HG02610 (cell line): ENCODE data around the gene HARS2.
A peak's percentile ranks its signal among the peaks of the same experiment; 100 is the strongest.
"Not testable (repeated sequence)": the region's sequence is repeated elsewhere in the genome, so short reads cannot be mapped to it uniquely, and the experiment has no call there.

Source experiments
- ATAC-seq: cut with Tn5 transposase; IDR thresholded peaks from one replicate; pipeline ENCODE4 v1.9.1; 2021; ENCODE audit warnings: mild to moderate bottlenecking, moderate library complexity; ENCODE audit not compliant: unreplicated experiment

Gene HARS2

DNA sequence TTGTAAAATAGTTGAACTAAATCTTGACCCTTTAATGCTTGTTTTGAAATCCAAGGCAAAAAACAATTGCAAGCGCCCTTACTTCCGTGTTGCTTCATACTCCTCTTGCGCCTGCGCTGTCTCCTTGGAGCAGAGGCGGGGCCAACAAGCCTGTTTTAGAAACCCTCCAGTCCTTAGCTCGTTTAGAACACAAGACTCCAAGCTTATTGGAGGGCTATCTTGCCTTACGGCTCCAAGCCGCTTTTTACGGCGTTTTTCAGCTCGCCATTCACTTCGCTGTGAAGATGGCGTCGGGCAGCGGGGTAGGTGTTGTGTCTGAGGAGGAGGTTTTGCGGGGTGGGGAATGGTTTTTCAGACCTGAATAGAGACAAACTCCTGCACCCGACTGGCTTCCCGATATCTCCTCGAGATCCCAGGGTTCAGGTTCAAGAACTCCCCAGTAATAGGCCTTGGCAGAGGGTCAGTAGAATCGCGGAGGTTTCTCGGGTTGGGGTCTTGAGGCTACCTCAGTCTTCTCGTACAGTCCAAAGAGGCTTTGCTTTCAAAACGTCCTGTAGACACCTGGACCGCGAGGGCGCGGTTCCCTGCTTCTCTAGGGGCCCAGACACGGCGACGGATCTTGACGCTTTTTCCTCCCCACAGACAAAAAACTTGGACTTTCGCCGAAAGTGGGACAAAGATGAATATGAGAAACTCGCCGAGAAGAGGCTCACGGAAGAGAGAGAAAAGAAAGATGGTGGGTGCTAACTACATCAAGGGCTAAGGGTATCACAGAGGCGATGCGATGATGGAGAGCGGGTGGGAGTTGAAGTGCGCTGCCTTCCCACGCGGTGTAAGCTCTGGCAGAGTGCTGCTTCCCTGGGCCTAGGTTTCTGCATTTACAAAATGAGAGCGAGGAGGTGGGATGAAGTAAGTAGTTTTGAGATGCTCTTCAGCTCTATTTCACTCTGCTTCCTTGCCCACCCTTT, 9.2 kb downstream of the HARS2 start, which contains the start of gene ZMAT2:
Gene ZMAT2, plus strand, starts transcription at position 271 of the 968 bp plus-strand sequence. Its CDS starts 14 bp downstream, at position 285.
- peak; percentile 97 for ATAC-seq

DNA sequence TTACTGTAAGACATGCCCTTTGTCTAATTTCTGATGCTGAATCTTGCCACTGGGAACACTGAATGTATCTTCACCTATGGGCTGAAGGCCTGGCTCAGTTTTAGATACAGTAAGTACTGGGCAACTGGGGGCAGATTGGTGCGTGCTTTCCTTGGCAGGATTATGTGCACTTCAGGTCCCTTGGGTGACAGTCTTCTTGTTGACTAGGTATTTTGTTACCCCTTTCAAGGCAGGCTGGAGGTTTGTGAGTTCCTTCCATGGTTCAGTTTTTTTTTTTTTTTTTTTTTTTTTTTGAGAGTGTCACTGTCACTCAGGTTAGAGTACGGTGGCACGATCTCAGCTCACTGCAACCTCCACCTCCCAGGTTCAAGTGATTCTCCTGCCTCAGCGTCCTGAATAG, 16.6 kb downstream of the HARS2 start:
- no peak for ATAC-seq

DNA sequence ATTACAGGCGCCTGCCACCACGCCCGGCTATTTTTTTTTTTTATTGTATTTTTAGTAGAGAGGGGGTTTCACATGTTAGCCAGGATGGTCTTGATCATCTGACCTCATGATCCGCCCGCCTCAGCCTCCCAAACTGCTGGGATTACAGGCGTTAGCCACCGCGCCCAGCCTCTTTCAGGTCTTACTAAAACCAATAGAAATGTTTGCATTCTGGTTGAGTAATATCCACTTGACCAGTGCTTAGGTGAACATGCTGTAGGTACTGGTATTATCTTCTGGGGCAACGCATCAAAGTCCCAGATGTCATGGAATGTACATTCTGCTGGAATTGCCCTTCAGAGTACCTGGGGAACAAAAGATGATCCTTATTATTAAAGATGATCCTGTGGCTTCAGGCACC, 17.5 kb downstream of the HARS2 start:
- not testable (repeated sequence) for ATAC-seq

DNA sequence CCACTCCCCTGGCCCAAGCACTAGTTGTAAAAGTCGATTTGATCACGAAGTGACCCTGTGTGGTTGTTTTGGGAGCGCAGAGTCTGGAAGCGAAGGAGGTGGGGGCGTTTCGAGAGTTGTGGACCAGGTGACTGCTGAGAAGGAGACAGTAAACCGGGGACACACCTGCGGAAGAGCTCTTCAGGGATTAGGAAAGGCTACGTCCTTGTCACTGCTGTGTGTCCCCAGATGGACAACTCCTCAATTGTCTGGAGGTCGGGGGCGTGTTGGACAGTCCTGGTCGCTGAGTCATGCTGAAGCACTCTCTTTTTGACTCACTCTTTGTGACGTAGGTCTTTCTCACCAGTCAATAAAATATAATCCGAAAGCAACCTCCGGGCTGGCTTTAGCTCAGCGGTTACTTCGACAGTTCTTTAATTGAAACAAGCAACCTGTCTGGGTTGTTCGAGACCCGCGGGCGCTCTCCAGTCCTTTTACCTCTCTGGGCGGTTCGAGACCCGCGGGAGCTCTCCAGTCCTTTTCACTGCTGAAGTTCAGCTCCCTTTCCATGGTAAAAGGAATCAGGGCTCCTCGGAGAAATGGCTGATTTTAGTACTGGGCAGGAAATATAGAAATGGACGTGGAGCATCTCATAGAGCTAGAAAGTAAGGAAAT, 19.8 kb downstream of the HARS2 start:
- ATAC-seq = peak; percentile 89

DNA sequence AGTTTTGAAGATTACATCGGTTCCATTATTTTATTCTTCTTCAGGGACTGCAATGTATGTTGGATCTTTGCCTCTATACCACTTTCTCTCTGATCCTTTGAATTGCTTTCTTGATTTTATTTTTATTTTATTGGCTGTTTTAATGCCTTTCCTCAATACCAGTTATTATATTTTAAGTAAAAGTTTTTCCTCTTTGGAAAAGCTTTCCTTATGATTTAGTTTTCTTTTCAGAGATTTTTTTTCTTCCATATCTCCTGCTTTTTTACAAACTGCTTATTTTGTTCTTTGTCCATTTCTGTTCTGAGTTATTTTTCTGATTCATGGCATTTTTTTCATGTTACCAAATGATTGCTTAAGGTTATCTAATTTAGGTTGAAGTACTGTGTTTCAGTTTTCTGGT, 20.5 kb downstream of the HARS2 start:
- ATAC-seq = no peak

DNA sequence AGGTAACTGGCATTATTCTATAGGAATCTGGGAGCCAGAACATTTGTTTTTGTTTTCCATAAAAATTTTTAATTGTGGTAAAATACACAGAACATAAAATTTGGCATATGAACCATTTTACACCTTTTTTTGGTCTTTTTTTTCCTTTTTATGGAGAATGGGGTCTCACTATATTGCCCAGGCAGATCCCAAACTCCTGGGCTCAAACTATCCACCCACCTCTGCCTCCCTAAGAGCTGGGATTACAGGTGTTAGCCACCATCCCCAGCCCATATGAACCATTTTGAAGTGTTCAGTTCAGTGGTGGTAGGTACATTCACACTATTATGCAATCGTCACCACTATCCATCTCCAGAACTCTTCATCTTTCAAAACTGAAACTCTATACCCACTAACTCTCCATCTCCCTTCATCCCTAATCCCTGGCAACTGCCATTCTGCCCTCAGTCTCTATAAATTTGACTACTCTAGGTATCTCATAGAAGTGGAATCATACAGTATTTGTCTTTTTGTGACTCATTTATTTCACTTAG, 22.4 kb downstream of the HARS2 start:
- no peak for ATAC-seq

DNA sequence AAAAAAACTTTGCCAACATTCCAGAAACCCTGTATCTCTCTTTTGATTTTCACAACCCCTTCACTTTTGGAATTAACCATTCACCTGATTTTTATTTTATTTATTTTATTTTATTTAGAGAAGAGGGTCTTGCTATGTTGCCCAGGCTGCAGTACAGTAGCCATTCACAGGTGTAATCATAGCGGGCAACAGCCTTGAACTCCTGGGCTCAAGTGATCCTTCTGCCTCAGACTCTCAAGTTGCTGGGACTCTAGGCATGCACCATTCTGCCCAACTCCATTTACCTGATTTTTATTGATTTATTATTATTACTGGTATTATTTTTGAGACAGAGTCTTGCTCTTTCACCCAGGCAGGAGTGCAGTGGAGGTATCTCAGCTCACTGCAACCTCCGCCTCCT, 25.0 kb downstream of the HARS2 start:
- ATAC-seq = not testable (repeated sequence)

DNA sequence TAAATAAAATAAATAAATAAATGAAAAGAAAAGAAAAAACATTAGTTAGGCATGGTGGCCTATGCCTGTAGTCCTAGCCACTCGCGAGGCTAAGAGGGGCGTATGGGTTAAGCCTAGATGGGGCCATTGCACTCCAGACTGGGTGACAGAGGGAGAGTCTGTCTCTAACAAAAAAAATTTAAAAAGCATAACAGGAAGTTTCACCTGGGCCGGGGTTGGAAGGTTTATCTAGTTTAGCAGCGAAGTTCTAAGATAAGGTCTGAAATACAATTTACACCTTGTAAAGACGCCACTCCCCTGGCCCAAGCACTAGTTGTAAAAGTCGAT, 27.0 kb downstream of the HARS2 start:
- ATAC-seq = no peak

DNA sequence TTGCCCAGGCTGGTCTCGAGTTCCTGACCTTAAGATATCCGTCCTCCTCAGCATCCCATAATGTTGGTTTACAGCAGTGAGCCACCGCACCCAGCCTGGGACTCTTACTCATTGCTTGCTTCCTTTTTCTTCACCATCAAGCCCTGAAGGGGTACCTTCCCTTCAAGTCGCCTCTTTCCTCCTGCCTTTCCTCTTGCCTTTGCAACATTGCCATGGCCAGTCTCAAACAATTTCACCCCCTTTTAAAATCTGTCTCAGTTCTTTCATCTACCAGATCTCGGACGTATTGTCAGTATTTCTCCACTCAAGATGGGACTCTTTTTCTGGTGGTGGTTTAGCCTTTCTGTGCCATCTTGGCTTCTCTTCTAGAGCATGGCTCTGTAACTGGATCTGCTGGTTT, 29.5 kb downstream of the HARS2 start:
- ATAC-seq = not testable (repeated sequence)

DNA sequence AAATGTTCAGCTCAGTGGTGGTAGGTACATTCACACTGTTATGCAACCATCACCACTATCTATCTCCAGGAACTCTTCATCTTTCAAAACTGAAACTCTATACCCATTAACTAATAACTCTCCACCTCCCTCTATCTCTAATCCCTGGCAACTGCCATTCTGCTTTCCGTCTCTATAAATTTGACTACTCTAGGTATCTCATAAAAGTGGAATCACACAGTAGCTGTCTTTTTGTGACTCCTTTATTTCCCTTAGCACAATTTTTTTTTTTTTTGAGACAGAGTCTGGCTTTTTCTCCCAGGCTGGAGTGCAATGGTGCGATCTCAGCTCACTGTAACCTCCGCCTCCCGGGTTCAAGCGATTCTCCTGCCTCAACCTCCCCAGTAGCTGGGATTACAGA, 30.1 kb downstream of the HARS2 start:
- ATAC-seq = not testable (repeated sequence)

DNA sequence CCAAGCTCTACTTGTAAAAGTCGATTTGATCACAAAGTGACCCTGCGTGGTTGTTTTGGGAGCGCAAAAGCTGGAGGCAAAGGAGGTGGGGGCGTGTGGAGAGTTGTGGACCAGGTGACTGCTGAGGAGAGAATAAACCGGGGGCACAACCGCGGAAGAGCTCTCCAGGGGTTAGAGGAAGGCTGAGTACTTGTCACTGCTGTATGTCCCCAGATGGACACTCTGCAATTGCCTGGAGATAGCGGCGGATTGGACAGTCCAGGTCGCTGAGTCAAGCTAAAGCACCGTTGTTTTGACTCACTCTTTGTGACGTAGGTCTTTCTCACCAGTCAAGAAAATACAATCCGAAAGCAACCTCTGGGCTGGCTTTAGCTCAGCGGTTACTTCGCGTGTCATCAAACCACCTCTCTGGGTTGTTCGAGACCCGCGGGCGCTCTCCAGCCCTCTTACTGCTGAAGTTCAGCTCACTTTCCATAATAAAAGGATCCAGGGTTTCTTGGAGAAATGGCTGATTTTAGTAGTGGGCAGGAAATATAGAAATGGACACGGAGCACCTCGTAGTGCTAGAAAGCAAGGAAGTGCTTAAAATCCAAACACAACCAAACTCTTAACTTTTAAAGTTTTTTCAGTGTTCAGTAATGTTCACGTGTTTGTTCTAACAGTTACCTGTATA, 34.7 kb downstream of the HARS2 start:
- peak; percentile 96 for ATAC-seq

DNA sequence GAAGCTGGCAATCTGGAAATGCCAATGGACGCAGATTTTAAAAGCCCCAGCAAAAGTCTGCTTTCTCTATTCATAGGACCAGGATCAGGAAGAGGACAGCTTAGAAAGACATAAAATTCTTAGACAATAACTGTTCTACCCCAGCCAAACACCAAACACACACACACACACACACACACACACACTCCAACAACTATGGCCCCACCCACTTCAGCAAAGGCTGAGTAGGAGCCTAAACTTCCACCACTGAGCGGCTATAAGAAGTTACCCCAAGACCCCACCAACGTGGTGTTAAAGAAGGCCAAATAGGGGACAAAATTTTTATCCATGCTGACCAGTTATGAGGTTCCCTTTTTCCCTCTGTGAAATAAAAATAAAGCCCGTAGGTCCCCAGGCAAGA, 41.8 kb downstream of the HARS2 start:
- ATAC-seq = no peak

DNA sequence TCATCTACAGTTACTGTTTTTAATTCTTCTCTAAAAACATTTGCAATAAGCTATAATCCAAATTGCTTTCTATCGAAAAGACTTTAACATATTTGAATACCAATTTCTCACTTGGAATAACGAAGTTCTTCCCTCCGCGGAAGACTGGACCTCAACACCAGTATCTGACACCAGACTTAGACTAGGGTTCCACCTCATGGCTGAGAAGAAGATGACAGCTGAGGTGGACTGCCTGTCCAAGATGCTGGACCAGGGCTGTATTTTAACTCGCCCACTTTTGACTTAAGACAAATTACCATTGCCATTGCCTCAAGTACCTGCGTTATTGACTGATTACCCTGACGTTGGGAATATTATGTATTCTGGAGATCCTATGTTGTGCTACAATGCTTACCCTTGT, 43.1 kb downstream of the HARS2 start:
- ATAC-seq = no peak

DNA sequence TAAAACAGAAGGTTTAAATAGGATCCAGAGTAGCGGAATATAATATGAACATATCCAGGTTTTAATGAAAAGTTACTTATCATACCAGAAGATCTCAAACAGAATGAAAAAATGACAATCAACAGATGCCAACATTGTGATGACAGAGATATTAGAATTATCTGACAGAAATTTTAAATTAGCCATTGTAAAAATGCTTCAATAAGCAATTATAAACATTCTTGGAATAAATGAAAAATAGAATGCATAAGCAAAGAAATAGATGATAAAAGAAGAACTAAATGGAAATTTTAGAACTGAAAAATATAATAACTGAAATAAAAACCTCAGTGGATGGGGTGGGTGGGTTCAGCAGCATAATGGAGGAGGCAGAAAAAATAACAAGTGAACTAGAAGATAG, 46.2 kb downstream of the HARS2 start:
- no peak for ATAC-seq

DNA sequence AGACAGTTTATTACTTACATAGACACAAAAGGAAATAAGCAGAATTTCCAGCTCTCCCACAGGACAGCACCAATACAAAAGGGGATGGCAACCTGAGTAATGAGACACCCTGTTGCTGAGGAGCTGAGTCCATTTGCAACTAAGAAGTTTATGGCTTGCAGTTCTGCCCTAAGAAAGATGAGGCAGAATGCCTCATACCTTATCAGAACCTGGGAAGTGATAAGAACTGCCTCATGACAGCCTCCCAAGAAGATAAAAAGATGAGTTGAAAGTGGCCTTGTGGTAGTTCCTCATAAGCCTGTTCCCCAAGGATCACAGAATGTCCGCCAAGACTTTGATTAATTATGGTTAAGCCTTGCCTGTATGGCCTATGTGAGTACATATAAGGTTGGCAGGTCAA, 50.7 kb downstream of the HARS2 start:
- no peak for ATAC-seq
